ENCODE results near the gene SGSM2. TPM values are rescaled to one million over a fixed set of nuclear protein-coding genes. Genes with fewer than 3 reads are reported as not detected.

Gene SGSM2, protein sequence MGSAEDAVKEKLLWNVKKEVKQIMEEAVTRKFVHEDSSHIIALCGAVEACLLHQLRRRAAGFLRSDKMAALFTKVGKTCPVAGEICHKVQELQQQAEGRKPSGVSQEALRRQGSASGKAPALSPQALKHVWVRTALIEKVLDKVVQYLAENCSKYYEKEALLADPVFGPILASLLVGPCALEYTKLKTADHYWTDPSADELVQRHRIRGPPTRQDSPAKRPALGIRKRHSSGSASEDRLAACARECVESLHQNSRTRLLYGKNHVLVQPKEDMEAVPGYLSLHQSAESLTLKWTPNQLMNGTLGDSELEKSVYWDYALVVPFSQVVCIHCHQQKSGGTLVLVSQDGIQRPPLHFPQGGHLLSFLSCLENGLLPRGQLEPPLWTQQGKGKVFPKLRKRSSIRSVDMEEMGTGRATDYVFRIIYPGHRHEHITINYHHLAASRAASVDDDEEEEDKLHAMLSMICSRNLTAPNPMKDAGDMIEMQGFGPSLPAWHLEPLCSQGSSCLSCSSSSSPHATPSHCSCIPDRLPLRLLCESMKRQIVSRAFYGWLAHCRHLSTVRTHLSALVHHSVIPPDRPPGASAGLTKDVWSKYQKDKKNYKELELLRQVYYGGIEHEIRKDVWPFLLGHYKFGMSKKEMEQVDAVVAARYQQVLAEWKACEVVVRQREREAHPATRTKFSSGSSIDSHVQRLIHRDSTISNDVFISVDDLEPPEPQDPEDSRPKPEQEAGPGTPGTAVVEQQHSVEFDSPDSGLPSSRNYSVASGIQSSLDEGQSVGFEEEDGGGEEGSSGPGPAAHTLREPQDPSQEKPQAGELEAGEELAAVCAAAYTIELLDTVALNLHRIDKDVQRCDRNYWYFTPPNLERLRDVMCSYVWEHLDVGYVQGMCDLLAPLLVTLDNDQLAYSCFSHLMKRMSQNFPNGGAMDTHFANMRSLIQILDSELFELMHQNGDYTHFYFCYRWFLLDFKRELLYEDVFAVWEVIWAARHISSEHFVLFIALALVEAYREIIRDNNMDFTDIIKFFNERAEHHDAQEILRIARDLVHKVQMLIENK
- total RNA-seq (2021; fragmentation: NEBNext Ultra II Directional; extraction: Animal tissue kit (Norgen Biotek cat#: 25700)): 38.7 and 44.5 TPM in 2 replicates
- 77.7 and 93.1 TPM in 2 replicates for polyA plus RNA-seq (2011; rRNA removed)
- polyA plus RNA-seq (2011; cell fraction: cytosol; rRNA removed): 74.8 TPM
- polyA plus RNA-seq (2011; cell fraction: nucleus; rRNA removed): 421 TPM
- polyA plus RNA-seq (2012, experiment 1 of 2): 50.0 to 79.8 TPM (median 73.4 TPM) in 4 replicates
- 44.8 TPM for polyA plus RNA-seq (2012, experiment 2 of 2)
- polyA plus RNA-seq (2013, experiment 1 of 2): 23.4 TPM
- 21.0 TPM for polyA plus RNA-seq (2013, experiment 2 of 2)
- 33.4 and 41.5 TPM in 2 replicates for polyA minus RNA-seq (2011; rRNA and poly(A)+ RNA removed)
- 26.7 TPM for polyA minus RNA-seq (2011; cell fraction: cytosol; rRNA and poly(A)+ RNA removed)
- polyA minus RNA-seq (2011; cell fraction: nucleus; rRNA and poly(A)+ RNA removed): 56.2 TPM
- long read RNA-seq, experiment 1, partial matches to known transcripts: 5 of 7 reads
- long read RNA-seq, experiment 1, other reads (novel, unspliced or antisense): 1 of 7 reads
- long read RNA-seq, experiment 2: 0 reads

DNA sequence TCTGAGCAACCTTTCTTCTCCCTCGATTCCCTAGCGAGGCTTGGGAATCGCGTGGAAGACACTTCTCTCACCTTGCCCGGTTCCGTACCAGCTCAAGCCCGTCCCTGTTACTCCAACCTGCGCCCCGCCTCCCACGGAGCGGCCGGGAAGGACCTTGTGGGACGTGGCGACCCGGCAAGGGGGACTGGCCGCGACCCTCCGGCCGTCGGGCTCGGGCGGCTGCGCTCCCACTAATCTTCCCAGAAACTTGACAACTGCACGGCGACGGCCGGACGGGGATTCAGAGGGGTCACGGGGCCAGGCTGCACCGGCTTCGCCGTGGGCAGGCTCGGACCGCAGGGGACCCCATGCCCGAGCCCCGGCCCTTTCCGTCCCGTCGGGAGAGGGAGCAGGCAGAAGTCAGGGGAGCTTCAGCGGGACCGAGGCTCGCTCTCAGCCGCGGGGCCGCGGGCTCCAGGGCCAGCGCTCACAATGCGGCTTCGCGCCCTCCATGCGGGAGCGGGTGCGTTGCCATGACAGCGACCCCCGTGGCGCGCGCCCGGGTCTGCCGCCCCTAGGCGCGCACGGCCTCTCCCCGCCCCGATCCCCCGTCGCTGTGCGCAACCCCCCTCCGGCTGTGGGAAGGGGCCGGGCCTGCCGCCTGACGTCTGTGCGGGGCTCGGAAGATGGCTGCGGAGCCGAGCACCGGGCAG lies at the start of gene SGSM2:
Gene SGSM2, plus strand, starts transcription at position 650 of the 692 bp plus-strand sequence. CDS start 188 bp downstream, outside the sequence.
- peak within 1 kb of the TSS; percentile 27; the same call in 1 of the 2 replicates for H2AFZ ChIP-seq (ENCODE audit: low read length)
- DNase-seq (ENCODE audit: low read depth in 1 of 2, low spot score in 2 of 2) (peak in 1 of 2 experiments; percentile 75), FAIRE-seq (no peak)
- peaks cover 3 to 30% (median 13%) of the 10 kb centered on the region in 4 experiments; a peak in 6 of 7 replicates for H3K4me1 ChIP-seq (replicated peaks in 1 of 4; ENCODE audit: control insufficient read depth in 3 of 4, insufficient read depth in 4 of 4, low read length in 3 of 4)
- H4K20me1 ChIP-seq (replicated peaks in 1 of 2; ENCODE audit: control insufficient read depth in 1 of 2, insufficient read depth in 2 of 2, low read length in 2 of 2): peaks cover 0 to 3% of the 10 kb centered on the region in 2 experiments
- H2BK5ac ChIP-seq (ENCODE audit: low read depth, low read length): peak within 1 kb of the TSS; percentile 84
- H4K8ac ChIP-seq (ENCODE audit: extremely low read depth, insufficient read depth, low read length): peak within 1 kb of the TSS; percentile 9; the same call in 1 of the 2 replicates
- peak within 1 kb of the TSS; percentile 85 to 99 for H3K4me2 ChIP-seq (ENCODE audit: insufficient read depth in 1 of 2, low read depth in 2 of 2, low read length in 2 of 2)
- H2BK20ac ChIP-seq (ENCODE audit: low read length): no peak within 1 kb of the TSS
- no peak within 1 kb of the TSS for H3K14ac ChIP-seq (ENCODE audit: insufficient read length)
- H4K5ac ChIP-seq (ENCODE audit: insufficient read length, low read depth, low read length): peak within 1 kb of the TSS; percentile 82
- no peak within 1 kb of the TSS for H2BK120ac ChIP-seq (replicated peaks; ENCODE audit: low read depth, low read length)
- H3K56ac ChIP-seq (replicated peaks; ENCODE audit: insufficient read length, low read depth, low read length): peak within 1 kb of the TSS; percentile 20
- no peaks in the 10 kb centered on the region for H3K9me3 ChIP-seq (ENCODE audit: insufficient read depth in 2 of 2, low read depth in 1 of 2, low read length in 1 of 2)
- 2% methylated on average over 73 of the region's 77 CpGs; no CpG with 5 or more reads in 1 of the 2 experiments for WGBS, 2 experiments (ENCODE audit: extremely low coverage in 1 of 2, insufficient coverage in 1 of 2, insufficient read length in 1 of 2, insufficient replicate concordance in 2 of 2, low coverage in 1 of 2, low lambda C conversion rate in 2 of 2, missing lambda C conversion rate in 1 of 2)
- peaks cover 5% of the 10 kb centered on the region for H3K79me1 ChIP-seq (ENCODE audit: low read depth, low read length)
- no peaks in the 10 kb centered on the region for H3K27me3 ChIP-seq (replicated peaks in 1 of 4; ENCODE audit: control insufficient read depth in 3 of 4, extremely low read depth in 1 of 4, insufficient read depth in 3 of 4, low read length in 3 of 4)
- peak within 1 kb of the TSS; percentile 61 to 74 (median 63) for H3K9ac ChIP-seq (replicated peaks in 1 of 4; ENCODE audit: extremely low read depth in 1 of 4, low read depth in 3 of 4, low read length in 3 of 4)
- peak within 1 kb of the TSS; percentile 71 for H3K23ac ChIP-seq (ENCODE audit: insufficient read length)
- H2AK5ac ChIP-seq (ENCODE audit: low read depth, low read length): no peak within 1 kb of the TSS
- H3K23me2 ChIP-seq (ENCODE audit: low read depth, low read length): peaks cover 20% of the 10 kb centered on the region
- H3K18ac ChIP-seq (ENCODE audit: extremely low read depth, low read length): peak within 1 kb of the TSS; percentile 94
- H4K91ac ChIP-seq (replicated peaks; ENCODE audit: insufficient read length, low read length): peak within 1 kb of the TSS; percentile 52
- H3K4me3 ChIP-seq (ENCODE audit: extremely low read depth in 1 of 4, insufficient read depth in 2 of 4, low read depth in 3 of 4, low read length in 4 of 4): peak within 1 kb of the TSS; percentile 92 to 96 (median 94)
- peak within 1 kb of the TSS; percentile 38 for H3K27ac ChIP-seq (ENCODE audit: low read depth, low read length)
- peaks cover 28 to 38% (median 32%) of the 10 kb centered on the region in 4 experiments for H3K36me3 ChIP-seq (ENCODE audit: control insufficient read depth in 2 of 4, insufficient read depth in 4 of 4, low read length in 3 of 4)
- H3K4ac ChIP-seq (replicated peaks; ENCODE audit: insufficient read length, low read depth, low read length): peak within 1 kb of the TSS; percentile 65
- CTCF ChIA-PET (ENCODE audit: partially characterized antibody): interaction anchor here (1.1 to 8.2 kb wide), 7 partner anchors 10 to 79 kb away, joined by 4 to 69 read pairs (median 10); no protein-coding TSS in a partner anchor
- peaks cover 0 to 45% of the 10 kb centered on the region in 2 experiments; a peak in 2 of 4 replicates for H3K79me2 ChIP-seq (ENCODE audit: control insufficient read depth in 1 of 2, insufficient read depth in 2 of 2, low read length in 2 of 2)
- H2BK15ac ChIP-seq (ENCODE audit: low read length): peak within 1 kb of the TSS; percentile 81; the same call in 1 of the 2 replicates
- H2BK12ac ChIP-seq (ENCODE audit: low read depth, low read length): 0 out of 2 replicates have a peak within 1 kb of the TSS, but pooled peaks have one; percentile 60
- POLR2A ChIA-PET (ENCODE audit: partially characterized antibody): interaction anchor here (0.8 to 11.4 kb wide), 22 partner anchors 11 to 374 kb away, joined by 3 to 230 read pairs (median 6); partner anchors contain the start of genes SMG6 and SRR
- TF ChIP-seq ASH2L (IDR thresholded peaks at IDR 0.05; ENCODE audit: low read length) (no peak), CREB1 (IDR thresholded peaks at IDR 0.05) (no peak), SUZ12 (IDR thresholded peaks at IDR 0.05; ENCODE audit: low read length) (peak; percentile 45; the same call in 1 of the 2 replicates), RNF2 (IDR thresholded peaks at IDR 0.05; ENCODE audit: borderline replicate concordance, low read depth, low read length, missing control alignments, poor library complexity, severe bottlenecking) (no peak)

Measured in H1 (cell line).